ENCODE data around the gene RAD50. TPM values are rescaled to one million over a fixed set of nuclear protein-coding genes. Genes with fewer than 3 reads are reported as not detected.

The RAD50 gene
- total and polyA plus RNA-seq, 10 of the 15 experiments (the other 5 are each of a cell fraction or from before 2014, with no cell fraction given): 12.8 to 68.6 (median 47.0) TPM

- Histone ChIP-seq H3K4me3 (no peak overlapping the region), H2AFZ (ENCODE audit: control insufficient read depth, low read depth, low read length) (no peak overlapping the region), H3K9me3 (replicated peaks; ENCODE audit: control insufficient read depth, insufficient read depth, low read length) (no peaks in the 10 kb centered on the region), H4K20me1 (ENCODE audit: control insufficient read depth, insufficient read depth) (no peaks in the 10 kb centered on the region), H3K36me3 (ENCODE audit: control insufficient read depth in 2 of 2, insufficient read depth in 2 of 2, low read length in 1 of 2) (no peaks in the 10 kb centered on the region), H3K4me1 (ENCODE audit: control insufficient read depth, insufficient read depth, low read length) (peaks cover 14% of the 10 kb centered on the region), H3K27me3 (replicated peaks in 1 of 2; ENCODE audit: control insufficient read depth in 2 of 2, insufficient read depth in 2 of 2, low read length in 1 of 2) (no peaks in the 10 kb centered on the region), H3K4me2 (ENCODE audit: control insufficient read depth, insufficient read depth) (no peak overlapping the region), H3K9ac (ENCODE audit: control insufficient read depth, insufficient read depth, low read length) (no peak overlapping the region), H3K79me2 (ENCODE audit: control insufficient read depth, insufficient read depth, low read length) (no peaks in the 10 kb centered on the region), H3K27ac (ENCODE audit: control insufficient read depth, insufficient read depth) (no peak overlapping the region)
- ChIA-PET CTCF (interaction anchor here (1.5 to 2.6 kb wide), 2 partner anchors 10 to 36 kb away, joined by 4 to 7 read pairs; no protein-coding TSS in a partner anchor), RAD21 (ENCODE audit: unreplicated experiment) (interaction anchor here (1.2 to 7.7 kb wide), 3 partner anchors 9 to 57 kb away, joined by 4 to 148 read pairs (median 5); partner anchors contain the start of gene KIF3A), SMC1A (ENCODE audit: uncharacterized antibody, unreplicated experiment) (interaction anchor here (0.9 to 11.4 kb wide), 4 partner anchors 8 to 23 kb away, joined by 3 to 156 read pairs (median 60); partner anchors contain the start of gene IL13), POLR2A (interaction anchor here (0.6 to 11.2 kb wide), 2 partner anchors 17 to 34 kb away, joined by 3 to 118 read pairs; partner anchors contain the start of gene IL13)
- no peak for ATAC-seq
- no peak for FAIRE-seq
- DNase-seq (ENCODE audit: low read depth, low spot score): no peak
- intact Hi-C loops (cut with micrococcal nuclease; ENCODE audit: unreplicated experiment) (no loop called here), in situ Hi-C loops (cut with MboI) (no loop called here)
- BruUV-seq (replicated peaks): no TSS peak
- no peak for TF ChIP-seq ZNF384 (IDR thresholded peaks at IDR 0.05; ENCODE audit: borderline replicate concordance, low read depth, low read length)
- TF ChIP-seq POLR2A (IDR thresholded peaks at IDR 0.05; ENCODE audit: low read depth, low read length): no peak
- no peak for TF ChIP-seq SMARCA5 (IDR thresholded peaks at IDR 0.05)
- no peak for TF ChIP-seq CEBPZ (IDR thresholded peaks at IDR 0.05; ENCODE audit: low read depth, low read length)
- no peak for TF ChIP-seq RBBP5 (conservative IDR thresholded peaks at IDR 0.05)
- no peak for TF ChIP-seq EED (IDR thresholded peaks at IDR 0.05; ENCODE audit: low read depth)
- TF ChIP-seq ZZZ3 (IDR thresholded peaks at IDR 0.05; ENCODE audit: control insufficient read depth, insufficient read length, low read depth): no peak
- TF ChIP-seq SUPT20H (IDR thresholded peaks at IDR 0.05; ENCODE audit: borderline replicate concordance, control insufficient read depth, low read depth, low read length): no peak
- no peak for TF ChIP-seq SREBF1 (IDR thresholded peaks at IDR 0.05; ENCODE audit: low read length)
- no peak for TF ChIP-seq STAT1 (conservative IDR thresholded peaks at IDR 0.05)
- TF ChIP-seq ZNF24 (IDR thresholded peaks at IDR 0.05): no peak
- TF ChIP-seq RUNX3 (IDR thresholded peaks at IDR 0.05; ENCODE audit: low read length): no peak
- no peak for TF ChIP-seq MYC (IDR thresholded peaks at IDR 0.05; ENCODE audit: insufficient read depth, insufficient read length, insufficient replicate concordance, low read length, severe bottlenecking)
- no peak for TF ChIP-seq NFYB (IDR thresholded peaks at IDR 0.05; ENCODE audit: insufficient read depth, low read depth, low read length)
- no peak for TF ChIP-seq YBX1 (IDR thresholded peaks at IDR 0.05)
- WGBS (ENCODE audit: insufficient coverage, insufficient replicate concordance, low lambda C conversion rate, missing lambda C conversion rate): 94% methylated on average over 15 of the region's 15 CpGs
These were observed 123.1 kb downstream of the RAD50 start for GRCh38 chr5:132679717-132680380.

Data from GM12878 (cell line).